ENCODE data around the gene PDE6D.
A peak's percentile ranks its signal among the peaks of the same experiment; 100 is the strongest.
"Not testable (repeated sequence)": the region's sequence is repeated elsewhere in the genome, so short reads cannot be mapped to it uniquely, and the experiment has no call there.

The PDE6D gene

DNA sequence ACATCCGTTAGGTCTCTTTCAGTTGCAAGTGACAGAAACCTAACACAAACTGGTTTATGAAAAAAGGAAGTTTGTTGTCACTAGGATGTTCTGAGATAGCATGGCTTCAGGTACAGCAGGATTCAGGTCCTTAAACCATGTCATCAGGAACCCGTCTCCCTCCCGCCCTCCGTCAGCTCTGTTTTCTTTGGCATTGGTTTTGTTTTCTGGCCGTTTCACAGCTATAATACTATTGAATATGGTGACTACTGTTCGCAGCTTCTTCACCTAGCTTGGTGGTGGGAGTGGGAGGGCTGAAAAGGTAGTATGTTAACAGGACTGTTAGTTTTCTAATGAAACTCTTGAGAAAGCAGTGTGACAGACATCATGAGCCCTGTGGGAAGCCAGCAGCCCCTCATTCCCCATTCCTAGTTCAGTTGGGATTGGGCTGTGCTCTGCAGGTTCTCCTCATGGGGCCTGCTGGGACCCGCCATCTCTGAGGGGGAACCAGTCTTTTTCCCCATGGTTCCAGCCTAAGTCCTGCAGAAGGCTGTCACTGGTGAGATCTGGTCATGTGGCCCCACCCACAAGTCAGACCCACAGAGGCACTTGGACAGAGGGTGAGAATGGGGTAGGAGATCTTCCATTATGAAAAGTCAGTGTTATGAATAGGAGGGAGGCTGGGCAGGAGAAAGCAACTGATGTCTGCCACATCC is 60.6 kb downstream of the PDE6D start:
- DNase-seq (ENCODE audit: low read depth in 2 of 2), result no peak

DNA sequence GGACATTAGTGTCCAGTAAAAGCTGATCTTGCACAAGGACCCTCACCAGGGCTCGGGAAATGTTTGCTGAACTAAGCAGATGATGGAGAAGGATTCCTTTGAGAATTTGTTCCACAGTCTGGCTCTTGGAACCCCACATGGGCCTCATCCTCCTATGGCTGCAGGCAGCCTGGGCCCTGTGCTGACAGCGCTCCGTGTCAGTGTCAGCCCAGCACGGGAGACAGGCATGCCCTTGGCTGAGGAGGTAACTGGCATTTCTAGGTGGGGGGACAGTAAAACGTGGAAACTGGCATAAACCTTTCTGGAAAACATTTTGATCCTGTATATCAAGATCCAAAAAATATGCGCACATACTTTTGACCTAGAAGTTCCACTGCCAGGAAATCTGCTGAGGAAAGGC is 62.3 kb downstream of the PDE6D start:
- DNase-seq (ENCODE audit: low read depth in 2 of 2), result no peak

DNA sequence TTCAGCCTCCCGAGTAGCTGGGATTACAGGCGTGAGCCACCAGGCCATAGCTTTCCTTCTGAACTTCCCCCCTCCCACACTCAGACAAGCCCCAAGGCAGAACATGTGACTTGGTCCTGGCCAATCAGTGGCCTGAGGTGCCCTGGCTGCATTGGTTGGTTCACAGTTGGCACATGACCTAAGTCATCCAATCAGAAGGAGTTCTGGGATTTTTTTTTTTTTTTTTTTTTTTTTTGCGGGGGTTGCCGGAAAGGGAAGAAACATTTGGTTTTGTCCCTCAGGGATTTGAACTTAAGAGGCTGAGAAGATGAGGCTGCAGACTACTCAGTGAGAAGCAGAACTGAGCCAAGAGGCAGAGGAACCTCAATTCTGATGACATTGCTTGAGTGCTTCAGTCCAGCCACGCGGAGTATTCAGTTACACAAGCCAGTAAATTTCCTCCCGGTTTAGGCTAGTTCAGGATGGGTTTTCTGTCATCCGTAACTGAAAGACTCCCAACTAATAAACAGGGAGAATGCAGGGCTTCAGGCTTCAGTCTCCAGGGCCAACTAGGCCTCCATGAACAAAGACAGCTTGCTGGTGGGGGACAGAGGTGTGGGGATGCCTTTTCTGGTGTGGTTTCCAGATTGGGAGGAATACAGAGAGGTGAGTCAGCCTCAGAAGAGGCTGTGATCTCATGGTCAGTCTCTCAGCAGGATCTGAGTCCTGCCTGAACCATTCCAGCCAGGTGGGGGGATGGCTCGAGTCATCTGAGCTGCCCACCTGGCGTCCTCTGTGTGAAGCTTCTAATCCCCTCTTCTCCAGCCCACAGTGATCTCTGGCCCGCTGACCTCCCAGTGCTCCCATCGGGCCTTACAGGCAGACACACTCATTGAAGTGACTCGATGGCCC is 63.6 kb downstream of the PDE6D start:
- peak in 1 of 2 donors; percentile 33 for DNase-seq (ENCODE audit: low read depth in 2 of 2)

DNA sequence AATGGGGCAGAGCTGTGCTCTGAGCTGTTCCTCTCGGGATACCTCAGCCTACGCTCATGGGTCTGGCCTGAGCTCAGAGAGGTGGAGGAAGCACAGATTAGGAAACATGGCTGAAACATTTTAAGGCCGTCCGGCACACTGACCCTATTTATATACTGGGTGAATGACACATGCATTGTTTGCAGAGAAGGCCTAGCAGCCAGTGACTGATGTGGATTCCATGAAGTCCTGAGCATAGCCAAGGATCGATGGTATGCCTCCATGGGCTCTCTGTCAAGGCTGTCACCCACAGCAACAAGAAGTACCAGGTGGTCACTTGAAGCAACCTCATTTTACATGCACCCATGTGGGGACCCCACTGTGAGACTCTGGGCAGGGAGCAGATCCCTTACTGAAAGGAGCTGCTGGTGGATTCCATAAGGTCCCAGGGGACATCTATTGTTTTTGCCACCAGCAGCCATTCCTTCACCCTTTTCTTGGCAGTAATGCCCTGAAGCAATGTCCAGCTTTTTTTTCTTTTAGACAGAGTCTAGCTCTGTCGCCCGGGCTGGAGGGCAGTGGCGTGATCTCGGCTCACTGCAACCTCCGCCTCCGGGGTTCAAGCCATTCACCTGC is 64.3 kb downstream of the PDE6D start:
- no peak for DNase-seq (ENCODE audit: low read depth in 2 of 2)

DNA sequence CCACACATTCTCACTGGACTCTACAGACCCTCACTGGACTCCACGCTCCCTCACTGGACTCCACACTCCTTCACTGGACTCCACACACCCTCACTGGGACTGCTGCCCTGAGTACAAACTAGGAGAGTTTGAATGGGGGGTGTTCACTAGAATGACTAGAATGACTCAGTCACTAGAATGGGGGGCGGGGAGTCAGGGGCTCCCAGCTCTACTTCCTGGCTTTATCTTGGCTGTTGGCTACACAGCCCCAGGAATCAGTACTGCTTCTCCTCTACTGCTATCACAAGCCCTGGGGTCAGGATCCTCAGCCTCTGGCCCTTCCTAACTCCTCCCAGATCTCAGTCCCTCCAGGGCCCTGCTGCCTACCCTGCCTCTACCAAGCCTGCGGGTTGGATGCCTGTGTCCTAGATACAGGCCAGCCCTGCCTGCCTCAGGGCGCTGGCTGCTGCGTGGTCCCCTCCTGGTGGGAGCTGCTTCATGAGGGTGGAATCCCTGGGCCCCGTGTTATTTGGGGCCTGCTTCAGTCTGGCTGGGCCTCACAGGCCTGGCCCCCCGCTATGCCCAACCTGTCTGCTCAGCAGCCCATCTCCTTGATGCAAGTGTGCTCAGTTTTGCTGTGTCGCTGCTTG is 65.0 kb downstream of the PDE6D start:
- no peak for DNase-seq (ENCODE audit: low read depth in 2 of 2)

DNA sequence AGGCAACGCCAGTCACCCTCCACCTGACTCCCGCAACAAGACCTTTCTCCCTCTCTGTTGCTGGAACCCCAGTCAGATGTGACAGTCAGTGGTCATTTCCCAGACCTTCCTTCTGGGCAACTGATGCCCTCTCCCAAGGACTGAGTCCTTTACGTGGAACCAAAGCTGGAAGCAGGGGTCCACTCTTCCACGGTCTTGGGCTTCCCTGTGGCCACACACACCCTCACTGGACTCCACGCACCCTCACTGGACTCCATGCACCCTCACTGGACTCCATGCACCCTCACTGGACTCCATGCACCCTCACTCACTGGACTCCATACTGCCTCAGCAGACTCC is 65.6 kb downstream of the PDE6D start:
- DNase-seq (ENCODE audit: low read depth in 2 of 2), result no peak

DNA sequence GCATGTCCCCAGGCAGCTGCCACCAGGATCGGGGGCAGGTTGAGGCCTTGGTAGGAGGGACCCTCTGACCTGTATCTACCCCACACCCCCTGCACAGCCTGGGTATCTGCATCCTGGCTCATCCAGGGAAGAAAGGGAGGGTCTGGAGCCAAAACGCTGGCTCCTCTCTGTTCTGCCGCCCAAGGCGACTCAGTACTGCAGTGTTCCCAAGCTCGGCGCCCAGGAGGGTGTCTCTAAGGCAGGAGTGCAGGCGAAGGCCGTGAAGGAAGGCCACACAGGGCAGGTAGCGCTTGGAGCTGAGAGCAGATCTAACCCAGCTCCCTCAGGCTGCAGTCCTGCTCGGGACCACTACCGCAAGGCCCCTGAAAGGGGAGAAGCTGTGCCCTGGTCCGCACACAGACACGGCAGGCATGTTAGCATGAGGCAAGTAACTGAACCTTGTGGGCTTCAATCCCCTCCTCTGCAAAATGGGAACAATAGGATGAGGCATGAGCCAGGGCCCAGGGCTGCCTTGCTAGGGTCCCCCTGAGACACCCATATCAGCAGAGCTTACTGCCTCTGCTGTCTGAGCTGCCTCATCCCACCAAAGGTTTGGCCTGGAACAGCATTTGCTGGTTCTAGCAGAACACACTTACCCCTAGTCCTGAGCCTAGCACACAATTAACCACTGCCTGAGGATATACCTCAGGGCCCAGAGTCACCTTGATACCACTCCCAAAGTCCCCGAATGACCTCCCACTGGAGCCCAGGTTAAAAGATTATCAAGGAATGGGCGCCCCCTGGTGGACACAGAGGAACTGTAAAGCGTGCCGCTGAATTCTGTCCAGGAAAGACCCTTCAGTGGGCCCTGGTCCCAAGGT is 66.2 kb downstream of the PDE6D start:
- peak; percentile 65 to 77 for DNase-seq (ENCODE audit: low read depth in 2 of 2)

DNA sequence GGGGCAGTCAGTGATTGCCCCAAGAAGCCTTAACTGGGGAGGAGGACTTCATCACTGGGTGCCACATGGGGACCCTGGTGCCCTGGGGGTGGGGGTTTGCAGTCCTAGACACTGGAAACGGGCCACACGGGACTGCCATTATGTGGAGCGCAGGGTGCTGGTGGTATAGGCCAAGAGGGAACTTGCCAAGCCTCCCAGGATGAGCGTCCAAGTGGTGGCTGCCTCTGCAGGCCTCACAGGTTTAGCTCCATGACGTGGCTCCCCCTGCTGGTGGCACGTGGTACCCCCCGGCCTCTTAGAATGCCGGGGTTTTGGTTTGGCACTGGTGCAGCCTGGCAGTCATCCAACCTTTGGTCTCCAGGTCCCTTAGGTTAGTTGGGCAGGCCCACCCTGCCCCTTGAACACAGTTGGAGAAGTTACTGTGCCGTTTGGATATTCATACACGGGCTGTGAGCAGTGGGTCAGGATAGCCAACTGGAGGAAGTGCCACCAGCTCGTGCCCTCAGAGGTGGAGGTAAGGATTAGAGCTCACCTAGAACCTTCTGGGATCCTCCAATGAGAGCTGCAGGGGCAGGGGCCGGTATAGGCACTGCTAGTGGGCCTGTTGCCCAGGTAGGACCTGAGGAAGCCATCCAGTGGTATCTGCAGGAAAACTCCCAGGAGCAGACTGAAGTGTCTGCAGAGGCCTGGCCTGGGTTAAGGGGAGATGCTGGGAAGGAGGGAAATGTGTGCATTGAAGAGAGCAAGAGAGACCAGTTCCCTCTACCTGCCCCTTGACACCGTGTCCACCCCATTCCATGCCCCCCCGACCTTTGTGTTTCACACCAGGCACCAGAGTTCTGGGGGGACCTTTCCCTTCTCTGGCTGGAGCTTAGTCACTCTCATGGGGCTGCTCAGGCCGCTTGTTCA is 67.1 kb downstream of the PDE6D start:
- DNase-seq (ENCODE audit: low read depth in 2 of 2), result peak; percentile 83 to 89

DNA sequence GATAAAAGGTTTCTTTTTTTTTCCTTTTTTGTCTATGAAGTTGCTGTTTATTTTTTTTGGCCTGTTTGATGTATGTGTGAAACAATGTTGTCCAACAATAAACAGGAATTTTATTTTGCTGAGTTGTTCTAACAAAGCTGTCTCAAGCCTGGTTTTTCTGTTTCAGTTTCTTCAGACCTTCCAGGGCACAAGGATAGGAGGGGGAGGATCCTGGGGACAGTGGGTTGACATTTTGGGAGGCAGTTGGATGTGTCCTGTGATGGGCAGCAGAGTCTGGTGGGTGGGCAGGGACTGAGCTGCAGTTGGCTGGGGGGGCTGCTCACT is 67.7 kb downstream of the PDE6D start:
- DNase-seq (ENCODE audit: low read depth in 2 of 2), result not testable (repeated sequence)

DNA sequence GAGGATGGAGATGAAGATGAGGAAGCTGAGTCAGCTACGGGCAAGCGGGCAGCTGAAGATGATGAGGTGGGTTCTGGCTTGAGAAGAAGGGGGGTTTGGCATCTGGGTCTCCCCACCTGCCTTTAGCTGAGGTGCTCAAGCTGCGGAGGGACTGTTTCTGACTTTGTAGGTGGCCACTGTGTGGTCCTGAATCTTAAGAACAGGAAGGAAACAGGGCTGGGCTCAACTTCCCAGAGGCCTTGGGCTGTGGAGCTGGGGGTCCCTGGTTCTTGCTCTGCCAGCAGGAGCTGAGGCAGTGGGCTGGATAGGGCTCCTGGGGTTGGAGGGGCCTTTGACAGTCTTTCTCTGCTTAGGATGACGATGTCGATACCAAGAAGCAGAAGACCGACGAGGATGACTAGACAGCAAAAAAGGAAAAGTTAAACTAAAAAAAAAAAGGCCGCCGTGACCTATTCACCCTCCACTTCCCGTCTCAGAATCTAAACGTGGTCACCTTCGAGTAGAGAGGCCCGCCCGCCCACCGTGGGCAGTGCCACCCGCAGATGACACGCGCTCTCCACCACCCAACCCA is 68.5 kb downstream of the PDE6D start:
- DNase-seq (ENCODE audit: low read depth in 2 of 2), result peak in 1 of 2 donors; percentile 42

DNA sequence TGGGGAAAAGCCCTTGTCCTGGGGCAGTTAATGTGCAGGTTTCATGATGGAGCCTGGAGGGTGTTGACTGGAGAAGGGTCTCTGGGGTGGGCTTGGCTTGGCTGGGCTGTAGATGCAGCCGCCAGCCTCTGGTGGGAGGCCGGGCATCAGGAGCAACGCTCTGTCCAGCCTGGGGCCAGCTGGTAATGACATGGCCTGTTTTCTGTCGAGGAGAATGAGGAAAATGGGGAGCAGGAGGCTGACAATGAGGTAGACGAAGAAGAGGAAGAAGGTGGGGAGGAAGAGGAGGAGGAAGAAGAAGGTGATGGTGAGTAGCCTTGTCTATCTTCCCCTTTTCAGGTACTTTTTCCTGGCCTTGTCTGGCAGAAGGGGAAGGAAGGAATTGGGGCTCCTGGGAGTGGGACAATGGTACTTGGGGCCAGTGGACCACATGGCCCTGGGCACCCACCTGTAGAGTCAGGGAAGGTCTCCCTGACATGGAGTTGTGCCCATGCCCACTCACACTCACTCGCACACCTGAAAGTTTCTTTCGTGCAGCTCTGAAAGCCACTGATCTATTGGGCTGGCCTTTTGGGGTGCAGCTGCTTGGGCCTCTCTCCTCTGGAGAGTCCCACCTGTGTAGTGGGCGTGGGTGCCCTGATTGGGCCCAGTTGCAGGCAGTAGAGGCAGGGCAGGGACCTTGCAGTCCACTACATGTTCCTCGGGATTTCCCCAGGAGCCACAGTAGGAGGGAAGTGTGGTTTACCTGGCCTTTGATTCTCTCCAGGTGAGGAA is 69.2 kb downstream of the PDE6D start:
- peak in 1 of 2 donors; percentile 6 for DNase-seq (ENCODE audit: low read depth in 2 of 2)

DNA sequence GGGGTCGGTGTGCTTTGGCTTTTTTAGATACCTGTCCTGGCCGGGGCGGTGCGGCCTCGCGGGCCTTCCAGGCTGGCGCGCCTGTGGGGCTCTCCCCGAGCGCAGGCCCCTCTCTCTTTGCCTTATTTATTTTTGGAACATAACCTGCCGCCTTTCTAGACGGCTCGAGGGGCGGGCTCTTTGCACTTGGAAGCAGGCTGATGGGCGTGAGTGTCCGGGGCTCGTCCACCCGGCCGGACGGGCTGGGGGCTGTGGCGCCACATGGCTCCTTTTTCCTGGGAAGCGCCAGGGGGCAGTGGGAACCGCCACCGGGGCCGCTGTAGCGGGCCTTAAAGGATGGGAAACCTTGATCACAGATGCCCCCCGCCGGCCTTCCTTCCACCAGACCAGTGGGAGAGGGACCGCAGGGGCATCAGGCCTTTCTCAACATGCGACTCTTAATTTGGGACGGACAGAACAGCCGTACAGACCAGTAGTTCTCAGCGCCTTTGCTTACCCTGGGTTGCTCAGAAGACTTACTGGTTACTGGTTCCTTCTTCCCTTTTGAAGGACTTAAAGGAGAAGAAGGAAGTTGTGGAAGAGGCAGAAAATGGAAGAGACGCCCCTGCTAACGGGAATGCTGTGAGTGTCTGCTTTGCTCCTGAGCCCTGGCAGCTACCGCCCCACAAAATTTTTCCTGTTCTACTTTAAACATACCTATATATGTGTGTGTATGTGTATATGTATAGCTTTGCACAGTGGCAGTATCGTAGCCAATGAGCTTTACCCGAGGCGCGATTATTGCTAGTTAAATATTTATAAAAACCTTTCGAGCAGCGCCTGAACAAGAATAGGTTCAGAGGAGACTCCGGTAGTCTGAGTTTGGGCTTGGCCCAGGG is 70.0 kb downstream of the PDE6D start:
- DNase-seq (ENCODE audit: low read depth in 2 of 2), result no peak

DNA sequence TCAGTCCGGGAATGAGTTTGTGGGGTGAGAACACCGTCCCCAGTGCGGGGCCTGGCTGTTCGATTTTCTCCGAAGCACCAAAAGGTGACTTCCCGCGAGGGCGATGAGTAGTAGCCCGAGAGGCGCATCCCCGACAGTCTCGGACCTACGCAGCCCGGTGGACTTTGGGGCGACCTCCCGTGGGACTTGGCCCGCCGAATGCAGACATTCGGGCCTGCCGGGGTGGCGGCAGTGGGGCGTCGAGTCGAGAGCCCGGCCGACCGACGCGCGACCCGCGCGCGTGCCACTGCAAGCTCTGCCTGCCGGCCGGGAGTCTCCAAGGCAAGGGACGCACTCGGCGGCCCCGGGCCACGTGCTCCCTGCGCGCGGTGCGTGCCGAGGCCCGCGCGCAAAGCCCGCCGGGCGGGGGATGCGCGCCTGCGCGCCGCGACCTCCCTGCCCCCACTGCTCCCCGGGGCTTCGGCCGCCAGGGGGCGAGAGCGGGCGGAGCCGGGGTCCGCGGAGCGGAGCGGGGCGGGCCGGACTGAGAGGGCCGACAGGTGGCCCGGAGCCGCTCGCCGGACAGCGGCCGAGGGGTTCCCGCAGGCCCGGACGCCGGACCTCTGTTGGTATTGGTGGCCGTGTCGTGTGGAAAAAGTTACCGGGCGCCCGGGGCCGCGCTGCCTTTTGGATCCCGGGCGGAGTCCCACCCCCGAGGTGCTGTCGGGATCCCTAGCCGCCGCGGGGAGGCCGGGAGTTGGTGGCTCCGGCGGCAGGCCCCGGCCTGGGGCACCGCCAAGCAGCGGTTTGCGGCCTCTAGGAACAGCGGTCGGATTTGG is 70.9 kb downstream of the PDE6D start:
- DNase-seq (ENCODE audit: low read depth in 2 of 2), result peak; percentile 71 to 77

DNA sequence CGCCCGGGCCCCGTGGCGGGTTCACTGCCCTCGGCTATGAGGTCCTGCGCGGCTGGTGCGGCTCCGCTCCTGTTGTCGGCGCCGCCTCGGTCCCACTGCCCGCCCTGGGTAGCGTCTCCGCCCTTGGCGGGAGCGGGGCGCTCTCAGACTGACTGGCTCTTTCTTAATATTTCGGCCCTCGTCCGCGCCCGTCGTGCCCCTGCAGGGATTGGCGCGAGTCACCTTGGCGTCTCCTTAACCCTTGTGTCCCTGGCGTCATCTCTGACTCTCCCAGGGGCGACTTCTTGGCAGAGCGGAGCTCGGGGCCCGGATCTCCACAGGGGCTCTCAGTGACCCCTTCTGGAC is 71.5 kb downstream of the PDE6D start:
- DNase-seq (ENCODE audit: low read depth in 2 of 2), result peak in 1 of 2 donors; percentile 14

DNA sequence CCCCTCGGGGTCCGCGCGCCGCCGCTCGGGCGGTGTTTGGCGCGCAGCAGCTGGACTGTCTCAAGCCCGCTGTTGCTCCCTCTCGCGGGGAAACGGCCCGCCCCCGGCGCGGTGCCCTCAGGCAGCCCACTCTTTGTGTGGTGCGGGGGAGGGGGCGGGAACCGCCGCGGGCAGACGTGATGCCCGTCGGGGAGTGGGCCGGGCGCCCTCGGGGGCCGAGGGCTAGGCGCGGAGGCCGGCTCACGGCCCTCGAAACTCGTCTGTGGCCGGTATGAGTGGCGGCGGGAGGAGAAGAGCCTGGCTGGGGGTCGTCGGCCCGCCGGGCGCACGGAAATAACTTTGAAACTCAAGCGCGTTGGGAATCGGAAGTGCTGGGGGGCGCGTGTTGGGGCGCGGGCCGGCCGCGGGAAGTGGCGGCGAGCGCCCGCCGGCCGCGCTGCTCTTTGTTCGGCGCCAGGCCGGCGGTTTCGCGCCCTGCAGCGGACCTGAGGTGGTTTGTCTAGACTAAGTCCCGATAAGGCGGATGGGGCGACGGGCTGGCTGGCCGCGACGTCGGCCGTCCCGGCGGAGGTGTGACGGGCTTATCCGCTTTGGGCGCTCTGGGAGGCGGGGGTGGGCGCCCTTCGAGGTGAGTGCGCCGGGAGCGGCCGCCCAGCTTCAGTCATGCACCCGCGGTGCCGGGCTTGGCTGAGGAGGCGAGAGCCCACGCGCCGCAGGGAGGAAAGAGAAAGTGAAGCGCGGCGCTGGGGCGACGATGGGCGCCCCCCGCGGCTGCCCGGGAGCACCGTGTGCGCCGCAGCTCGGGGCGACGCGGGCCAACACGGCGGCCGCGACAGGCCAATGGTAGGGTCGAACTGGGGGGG is 72.1 kb downstream of the PDE6D start:
- DNase-seq (ENCODE audit: low read depth in 2 of 2), result peak in 1 of 2 donors; percentile 39

DNA sequence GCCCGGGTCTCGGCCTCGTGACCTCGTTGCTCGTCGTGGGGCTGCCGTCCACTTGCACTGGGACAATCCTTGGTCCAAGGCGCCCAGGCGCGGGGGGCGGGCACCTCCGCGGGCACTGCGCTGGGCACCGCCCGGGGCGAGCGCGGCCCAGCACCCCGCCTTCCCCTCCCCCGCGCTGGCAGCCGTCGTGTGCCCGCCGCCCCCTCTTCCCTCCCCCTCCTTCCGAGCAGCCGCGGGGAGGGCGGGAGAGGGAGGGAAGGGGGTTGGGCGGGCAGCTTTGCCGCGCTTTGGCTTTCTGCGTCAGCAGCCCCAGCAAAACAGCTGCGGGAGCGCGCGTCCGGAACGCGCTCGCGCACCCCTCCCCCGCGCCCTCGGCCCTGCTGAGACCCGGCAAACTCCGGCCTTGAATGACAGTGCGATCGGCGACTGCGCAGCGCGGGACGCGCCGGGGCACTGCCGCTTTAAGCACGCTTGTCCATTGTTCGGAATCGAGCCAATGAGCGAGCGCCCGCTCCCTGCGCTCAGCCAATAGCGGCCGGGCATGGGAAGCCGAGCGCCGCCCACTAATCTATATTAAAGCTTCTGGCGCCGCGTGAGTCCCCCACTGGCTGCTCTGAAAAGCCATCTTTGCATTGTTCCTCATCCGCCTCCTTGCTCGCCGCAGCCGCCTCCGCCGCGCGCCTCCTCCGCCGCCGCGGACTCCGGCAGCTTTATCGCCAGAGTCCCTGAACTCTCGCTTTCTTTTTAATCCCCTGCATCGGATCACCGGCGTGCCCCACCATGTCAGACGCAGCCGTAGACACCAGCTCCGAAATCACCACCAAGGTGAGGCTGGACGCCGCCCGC is 72.9 kb downstream of the PDE6D start, which contains the start of gene PTMA:
PTMA (plus strand) TSS at position 599 of the 846 bp plus-strand sequence; CDS start at position 781, 182 bp downstream.
- DNase-seq (ENCODE audit: low read depth in 2 of 2), result peak; percentile 99

Data from stimulated activated CD4-positive, alpha-beta T cell treated with anti-CD3 and anti-CD28 coated beads, Interleukin-15, amount 100 ng/mL, for 48 hours (primary cell).